ENCODE data around the gene TTC12.

The TTC12 gene

DNA sequence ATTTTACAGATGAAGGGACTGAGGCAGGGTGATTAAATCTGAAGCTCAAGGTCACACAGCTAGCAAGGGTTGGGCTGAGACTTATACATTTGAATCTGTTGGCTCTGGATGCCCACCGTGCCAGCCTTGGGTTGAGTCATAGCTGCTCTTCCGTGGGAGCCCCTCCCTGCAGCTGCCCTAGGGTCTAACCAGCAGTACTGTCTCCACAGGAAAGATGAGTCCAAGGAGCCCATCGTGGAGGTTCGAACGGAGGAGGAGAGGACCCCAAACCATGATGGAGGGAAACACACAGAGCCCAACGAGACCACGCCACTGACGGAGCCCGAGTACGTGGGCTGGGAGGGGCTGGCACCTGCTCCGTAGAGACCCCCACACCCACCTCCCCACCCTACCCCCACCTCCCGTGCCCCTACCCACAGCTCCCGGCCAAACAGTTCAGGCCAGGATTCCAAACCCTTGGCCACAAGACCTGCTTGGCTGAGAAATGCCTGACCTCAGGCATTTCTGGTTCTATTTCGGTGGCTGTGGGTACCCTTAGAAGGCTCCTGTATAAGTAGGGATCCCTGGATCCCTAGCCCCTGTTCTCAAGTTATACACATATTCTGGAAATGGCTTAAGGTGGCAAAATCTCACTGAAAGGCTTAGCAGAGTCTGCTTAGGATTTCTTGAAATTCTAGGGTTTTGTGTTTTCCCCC is 42.7 kb upstream of the TTC12 start:
- no peak overlapping the region for H3K4me3 ChIP-seq (ENCODE audit: low read depth, low read length)
- DNase-seq (ENCODE audit: low read depth): no peak
- in situ Hi-C loops (cut with HindIII; ENCODE audit: low sequenced_read_pairs): no loop called here
- TF ChIP-seq, protein P1, sequence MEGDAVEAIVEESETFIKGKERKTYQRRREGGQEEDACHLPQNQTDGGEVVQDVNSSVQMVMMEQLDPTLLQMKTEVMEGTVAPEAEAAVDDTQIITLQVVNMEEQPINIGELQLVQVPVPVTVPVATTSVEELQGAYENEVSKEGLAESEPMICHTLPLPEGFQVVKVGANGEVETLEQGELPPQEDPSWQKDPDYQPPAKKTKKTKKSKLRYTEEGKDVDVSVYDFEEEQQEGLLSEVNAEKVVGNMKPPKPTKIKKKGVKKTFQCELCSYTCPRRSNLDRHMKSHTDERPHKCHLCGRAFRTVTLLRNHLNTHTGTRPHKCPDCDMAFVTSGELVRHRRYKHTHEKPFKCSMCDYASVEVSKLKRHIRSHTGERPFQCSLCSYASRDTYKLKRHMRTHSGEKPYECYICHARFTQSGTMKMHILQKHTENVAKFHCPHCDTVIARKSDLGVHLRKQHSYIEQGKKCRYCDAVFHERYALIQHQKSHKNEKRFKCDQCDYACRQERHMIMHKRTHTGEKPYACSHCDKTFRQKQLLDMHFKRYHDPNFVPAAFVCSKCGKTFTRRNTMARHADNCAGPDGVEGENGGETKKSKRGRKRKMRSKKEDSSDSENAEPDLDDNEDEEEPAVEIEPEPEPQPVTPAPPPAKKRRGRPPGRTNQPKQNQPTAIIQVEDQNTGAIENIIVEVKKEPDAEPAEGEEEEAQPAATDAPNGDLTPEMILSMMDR (IDR thresholded peaks at IDR 0.05; ENCODE audit: low read depth, low read length, missing control alignments): no peak

DNA sequence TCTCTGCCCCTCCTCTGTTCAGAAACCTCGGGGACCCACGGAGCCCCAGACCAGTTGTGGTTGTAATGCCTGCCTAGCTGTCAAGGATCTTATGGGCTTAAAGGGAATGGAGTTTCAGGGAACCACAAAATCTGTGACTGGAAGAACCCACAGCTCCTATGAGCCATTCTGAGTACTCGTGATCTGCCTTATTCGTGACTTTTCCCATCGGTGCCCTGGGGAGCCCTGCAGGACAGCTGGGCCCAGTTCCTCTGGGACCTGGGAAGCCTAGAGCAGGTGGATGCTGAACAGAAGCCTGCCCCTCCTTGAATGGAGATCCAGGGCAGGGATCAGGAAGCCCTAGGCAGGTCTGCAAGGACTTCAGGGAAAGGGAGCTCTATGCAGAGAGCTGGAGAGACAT is 42.1 kb upstream of the TTC12 start:
- DNase-seq (ENCODE audit: low read depth): no peak
- in situ Hi-C loops (cut with HindIII; ENCODE audit: low sequenced_read_pairs): no loop called here
- H3K4me3 ChIP-seq (ENCODE audit: low read depth, low read length): no peak overlapping the region
- TF ChIP-seq, protein P1 (IDR thresholded peaks at IDR 0.05; ENCODE audit: low read depth, low read length, missing control alignments): no peak

DNA sequence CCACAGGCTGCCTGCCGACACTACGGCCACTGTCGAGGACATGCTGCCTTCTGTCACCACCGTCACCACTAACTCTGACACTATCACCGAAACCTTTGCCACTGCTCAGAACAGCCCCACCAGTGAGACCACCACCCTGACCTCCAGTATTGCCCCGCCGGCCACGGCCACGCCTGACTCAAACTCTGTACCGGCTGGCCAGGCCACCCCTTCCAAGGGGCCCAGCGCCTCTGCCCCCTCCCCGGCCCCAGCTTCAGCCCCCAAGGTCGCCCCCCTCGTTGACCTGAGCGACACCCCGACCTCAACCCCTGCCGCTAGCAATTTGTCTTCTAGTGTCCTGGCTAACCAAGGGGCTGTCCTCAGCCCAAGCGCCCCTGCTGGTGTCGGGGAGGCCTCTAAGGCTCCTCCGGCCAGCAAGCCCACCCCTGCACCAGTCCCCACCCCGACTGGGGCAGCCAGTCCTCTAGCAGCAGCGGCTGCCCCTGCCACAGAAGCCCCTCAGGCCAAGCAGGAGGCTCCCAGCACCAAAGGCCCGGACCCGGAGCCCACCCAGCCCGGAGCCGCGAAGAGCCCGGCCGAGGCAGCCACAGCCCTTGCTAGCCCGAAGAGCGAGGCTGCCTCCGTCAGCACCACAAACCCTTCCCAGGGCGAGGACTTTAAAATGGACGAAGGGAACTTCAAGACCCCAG is 41.3 kb upstream of the TTC12 start:
- TF ChIP-seq, protein P1 (IDR thresholded peaks at IDR 0.05; ENCODE audit: low read depth, low read length, missing control alignments): no peak
- in situ Hi-C loops (cut with HindIII; ENCODE audit: low sequenced_read_pairs): no loop called here
- no peak overlapping the region for H3K4me3 ChIP-seq (ENCODE audit: low read depth, low read length)
- no peak for DNase-seq (ENCODE audit: low read depth)

DNA sequence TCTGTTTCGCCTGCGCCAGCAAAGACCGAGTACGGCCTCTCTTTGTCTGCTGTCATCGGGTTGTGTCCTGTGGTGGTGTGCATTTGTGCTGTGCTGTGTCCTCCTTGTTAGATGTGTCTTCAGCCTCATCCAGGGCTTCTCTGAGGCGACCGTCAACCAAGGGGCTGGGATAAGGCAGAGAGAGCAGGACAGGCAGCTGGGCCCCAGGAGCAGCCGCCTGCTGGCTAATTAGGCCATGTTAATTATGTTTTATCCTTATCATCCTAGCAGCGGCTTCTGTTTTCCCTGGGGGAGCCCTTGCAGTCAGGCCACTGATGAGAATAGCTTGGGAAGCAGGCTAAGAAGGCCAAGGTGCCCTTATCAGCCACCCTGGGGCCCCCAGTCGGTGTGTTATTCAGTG is 40.7 kb upstream of the TTC12 start:
- H3K4me3 ChIP-seq (ENCODE audit: low read depth, low read length): no peak overlapping the region
- DNase-seq (ENCODE audit: low read depth): no peak
- in situ Hi-C loops (cut with HindIII; ENCODE audit: low sequenced_read_pairs): no loop called here
- TF ChIP-seq, protein P1 (IDR thresholded peaks at IDR 0.05; ENCODE audit: low read depth, low read length, missing control alignments): no peak

DNA sequence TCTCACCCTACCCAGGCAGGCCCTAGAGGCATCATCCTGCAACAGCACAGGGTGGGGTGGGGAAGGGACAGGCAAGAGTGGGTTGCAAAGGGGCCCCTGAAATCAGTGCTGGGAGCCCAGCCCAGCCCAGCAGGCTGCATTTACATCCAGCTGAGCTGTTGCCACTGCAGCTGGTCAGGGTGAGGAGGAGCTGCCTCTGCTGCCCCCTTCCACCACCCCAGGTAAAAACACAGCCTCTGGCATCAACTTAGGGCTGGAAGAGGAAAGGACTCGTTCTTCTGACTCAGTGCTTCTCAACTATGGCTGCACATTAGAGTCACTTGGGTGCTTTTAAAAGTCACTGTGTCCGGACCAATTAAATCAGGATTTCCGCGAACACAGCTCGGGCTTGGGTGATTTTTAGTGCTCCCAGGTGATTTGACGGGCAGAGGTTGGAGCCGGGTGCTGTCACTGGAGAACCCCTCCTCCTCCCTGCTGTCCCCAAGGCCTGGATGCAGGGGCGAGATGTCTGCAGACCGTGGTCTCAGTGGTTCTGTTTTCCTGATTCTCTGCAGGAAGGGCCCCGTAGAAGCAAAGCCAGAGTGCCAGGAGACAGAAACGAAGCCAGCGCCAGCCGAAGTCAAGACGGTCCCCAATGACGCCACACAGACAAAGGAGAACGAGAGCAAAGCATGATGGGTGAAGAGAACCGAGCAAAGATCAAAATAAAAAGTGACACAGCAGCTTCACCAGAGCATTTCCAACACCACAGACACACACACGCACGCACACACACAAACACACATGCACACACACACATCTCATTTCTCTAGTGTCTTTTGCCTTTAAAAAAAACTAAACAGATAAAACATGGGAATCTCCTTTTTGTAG is 39.4 kb upstream of the TTC12 start:
- DNase-seq (ENCODE audit: low read depth): no peak
- in situ Hi-C loops (cut with HindIII; ENCODE audit: low sequenced_read_pairs): no loop called here
- TF ChIP-seq, protein P1 (IDR thresholded peaks at IDR 0.05; ENCODE audit: low read depth, low read length, missing control alignments): peak; percentile 27
- no peak overlapping the region for H3K4me3 ChIP-seq (ENCODE audit: low read depth, low read length)

DNA sequence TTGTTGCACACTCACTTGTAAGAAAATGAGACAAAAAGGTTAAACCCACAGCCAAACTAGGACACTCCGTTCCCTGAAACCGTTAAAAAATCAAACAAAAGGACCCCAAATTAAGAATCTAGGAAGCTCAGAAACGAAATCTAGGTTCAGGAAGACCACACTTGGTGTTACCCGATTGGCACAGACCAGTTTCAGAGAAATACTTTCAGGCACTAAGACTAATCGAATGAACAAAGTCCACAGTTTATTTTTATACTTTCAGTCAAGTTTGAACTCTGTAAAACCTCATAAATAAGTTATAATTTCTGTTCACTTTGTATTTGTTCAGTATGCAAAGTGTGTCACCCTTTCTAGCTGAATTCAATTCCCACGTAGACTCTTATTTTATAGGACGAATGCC is 38.8 kb upstream of the TTC12 start:
- TF ChIP-seq, protein P1 (IDR thresholded peaks at IDR 0.05; ENCODE audit: low read depth, low read length, missing control alignments): no peak
- DNase-seq (ENCODE audit: low read depth): no peak
- in situ Hi-C loops (cut with HindIII; ENCODE audit: low sequenced_read_pairs): no loop called here
- no peak overlapping the region for H3K4me3 ChIP-seq (ENCODE audit: low read depth, low read length)
